Testis (tissue), 3 donors: ENCODE results near the gene TRIM38. TPM values are rescaled to one million over a fixed set of nuclear protein-coding genes. Genes with fewer than 3 reads are reported as not detected.

Source experiments
- DNase-seq: peaks from one replicate; pipeline ENCODE4 v3.0.0-alpha.2; 2019
- H3K27ac ChIP-seq, 2 donors: fragments of 200-600 bp; sonication (generic); one replicate each; pipeline ENCODE4 v1.5.1; 2019
- H3K27me3 ChIP-seq: fragments of 200-600 bp; sonication (generic); one replicate; pipeline ENCODE4 v1.5.1; 2019
- H3K36me3 ChIP-seq: fragments of 200-600 bp; sonication (generic); one replicate; pipeline ENCODE4 v1.5.1; 2017; ENCODE audit warnings: low read depth; ENCODE audit errors: missing control alignments
- H3K4me1 ChIP-seq: fragments of 200-600 bp; sonication (generic); one replicate; pipeline ENCODE4 v1.5.1; 2019
- H3K4me3 ChIP-seq, 2 donors: fragments of 200-600 bp; sonication (generic); one replicate each; pipeline ENCODE4 v1.5.1; 2017 to 2019
- H3K9me3 ChIP-seq: fragments of 200-600 bp; sonication (generic); one replicate; pipeline ENCODE4 v1.5.1; 2017
- CTCF ChIP-seq, 3 experiments: fragments of 450-650 bp in 2 of 3; fragments of 200-600 bp in 1 of 3; sonication (generic) in 1 of 3; IDR thresholded peaks; one replicate each; pipeline ENCODE4 v1.5.1; 2016 to 2019; ENCODE audit warnings: antibody characterized with exemption in 3 of 3, mild to moderate bottlenecking in 2 of 3, moderate library complexity in 1 of 3
- POLR2A ChIP-seq: fragments of 450-650 bp; IDR thresholded peaks from one replicate; pipeline ENCODE4 v1.6.1; 2017; ENCODE audit warnings: antibody characterized with exemption, mild to moderate bottlenecking, moderate library complexity
- WGBS, 2 donors: methylation state at CpG; one replicate each; pipeline ENCODE4 v1.1.5; 2018; 5-methylcytosine and 5-hydroxymethylcytosine counted together
- intact Hi-C: fragments of 100-400 bp; cut with DNase I; formaldehyde crosslinking; loops from one replicate; pipeline ENCODE4 v1.15.1; 2023; ENCODE audit warnings: low total_unique reads
- polyA plus RNA-seq: library from polyadenylated mRNA; stranded (reverse); fragments of 350-450 nt; fragmentation: Illumina TruSeq; extraction: RNeasy Lipid Tissue Mini Kit (QIAGEN cat#74804); gene quantifications from one replicate; pipeline ENCODE4 v1.2.3, GENCODE V29; 2014; ENCODE audit warnings: low read depth, low replicate concordance; ENCODE audit not compliant: insufficient read depth
- total RNA-seq, 2 donors: library from RNA; depleted of rRNA; stranded (reverse); fragments of >200 nt; gene quantifications; one replicate each; pipeline ENCODE4 v1.2.3, GENCODE V29; 2016

Gene TRIM38
- total and polyA plus RNA-seq, 3 donors from 2014 or later = 3.2 to 9.1 (median 5.3) TPM

- intact Hi-C loops = no loop called here
- WGBS, 2 donors = 37% methylated on average over 5 of the region's 5 CpGs
Observed at GRCh38 chr6:26031151-26031594, 68.6 kb downstream of the TRIM38 start.

GRCh38 chr6:26031595-26032339 is 69.2 kb downstream of the TRIM38 start:
- no peaks in the 10 kb centered on the region for H3K27me3 ChIP-seq
- H3K36me3 ChIP-seq = no peaks in the 10 kb centered on the region
- intact Hi-C loops = no loop called here
- H3K4me3 ChIP-seq = peak overlapping the region; percentile 48 to 68
- peak; percentile 96 for DNase-seq
- no peaks in the 10 kb centered on the region for H3K9me3 ChIP-seq
- peaks cover 5% of the 10 kb centered on the region for H3K4me1 ChIP-seq
- no peak for TF ChIP-seq CTCF (IDR thresholded peaks at IDR 0.05)
- TF ChIP-seq POLR2A = peak; percentile 4
- peak overlapping the region; percentile 82 to 89 for H3K27ac ChIP-seq
- 3% methylated on average over 37 to 44 of the region's 44 CpGs for WGBS, 2 donors

More at GRCh38 chr6:26031151-26031594, 68.6 kb downstream of the TRIM38 start:
- Histone ChIP-seq H3K36me3 (no peaks in the 10 kb centered on the region), H3K27ac (peak overlapping the region; percentile 33 to 41), H3K9me3 (no peaks in the 10 kb centered on the region), H3K4me1 (peaks cover 5% of the 10 kb centered on the region), H3K27me3 (no peaks in the 10 kb centered on the region), H3K4me3 (peak overlapping the region; percentile 34 to 68)
- DNase-seq = no peak
- TF ChIP-seq CTCF (IDR thresholded peaks at IDR 0.05) (no peak), POLR2A (no peak)

GRCh38 chr6:26032340-26033084 is 69.9 kb downstream of the TRIM38 start:
- no peak for TF ChIP-seq POLR2A
- no peak for TF ChIP-seq CTCF (IDR thresholded peaks at IDR 0.05)
- no peaks in the 10 kb centered on the region for H3K27me3 ChIP-seq
- peak overlapping the region; percentile 48 to 68 for H3K4me3 ChIP-seq
- H3K27ac ChIP-seq = peak overlapping the region; percentile 82 to 89
- H3K4me1 ChIP-seq = peaks cover 5% of the 10 kb centered on the region
- intact Hi-C loops = no loop called here
- 2 to 3% methylated on average over 19 of the region's 19 CpGs for WGBS, 2 donors
- H3K9me3 ChIP-seq = no peaks in the 10 kb centered on the region
- DNase-seq = no peak
- H3K36me3 ChIP-seq = no peaks in the 10 kb centered on the region

GRCh38 chr6:26033085-26033940 is 70.7 kb downstream of the TRIM38 start:
- intact Hi-C loops = no loop called here
- Histone ChIP-seq H3K4me3 (peak overlapping the region; percentile 48 to 68), H3K4me1 (peaks cover 5% of the 10 kb centered on the region), H3K27ac (peak overlapping the region; percentile 82 to 89), H3K9me3 (no peaks in the 10 kb centered on the region), H3K36me3 (no peaks in the 10 kb centered on the region), H3K27me3 (no peaks in the 10 kb centered on the region)
- DNase-seq = peak; percentile 87
- TF ChIP-seq POLR2A (peak; percentile 86), CTCF (IDR thresholded peaks at IDR 0.05) (no peak)
- 1 to 2% methylated on average over 21 to 47 of the region's 47 CpGs for WGBS, 2 donors
